ENCODE data around the gene AJAP1.

- no peak for TF ChIP-seq CTCF (IDR thresholded peaks at IDR 0.05)
- no peak for TF ChIP-seq POLR2AphosphoS5 (IDR thresholded peaks at IDR 0.05; ENCODE audit: low read depth, low read length)
These were observed 23.8 kb downstream of the AJAP1 start for GRCh38 chr1:4678066-4678717.

Data from Panc1 (cell line).